PC-3 (cell line): ENCODE data around the gene KCNB1. TPM values are rescaled to one million over a fixed set of nuclear protein-coding genes. Genes with fewer than 3 reads are reported as not detected.

Experiments
- ATAC-seq: fragments of 200-7000 bp; cut with Tn5 transposase; 2 replicates; pipeline ENCODE4 v1.9.1; 2020; ENCODE audit warnings: mild to moderate bottlenecking, moderate library complexity
- BruUV-seq: library from RNA; stranded (reverse); fragments of 400-500 nt; replicated peaks from 2 replicates; lab custom pipeline; 2021; lab: Mats Ljungman, UMichigan
- CTCF ChIA-PET: fragments of 300-600 bp; sonication (Branson Sonifier 250); formaldehyde crosslinking; loops from one replicate; lab custom pipeline; 2022; ENCODE audit warnings: antibody characterized with exemption; lab: Charles Lee
- POLR2A ChIA-PET: fragments of 300-600 bp; sonication (Branson Sonifier 250); formaldehyde crosslinking; loops from one replicate; lab custom pipeline; 2022; ENCODE audit warnings: antibody characterized with exemption; ENCODE audit not compliant: unreplicated experiment; lab: Charles Lee
- DNase-seq: peaks from one replicate; pipeline ENCODE4 v3.0.0-alpha.2; 2015
- H2AFZ ChIP-seq: fragments of 300-600 bp; sonication (generic); 2 replicates; pipeline ENCODE4 v1.6.0; 2016; ENCODE audit warnings: antibody characterized with exemption, low read length
- H3F3A ChIP-seq: fragments of 300-600 bp; sonication (generic); one replicate; pipeline ENCODE4 v1.6.0; 2017; ENCODE audit warnings: antibody characterized with exemption, low read length, control low read depth, mild to moderate bottlenecking; ENCODE audit not compliant: unreplicated experiment
- H3K27ac ChIP-seq: fragments of 300-600 bp; sonication (generic); 2 replicates; pipeline ENCODE4 v1.5.1; 2016; ENCODE audit warnings: mild to moderate bottlenecking, low read length
- H3K27me3 ChIP-seq: fragments of 300-600 bp; sonication (generic); 2 replicates; pipeline ENCODE4 v1.6.1; 2016; ENCODE audit warnings: low read length, mixed read lengths
- H3K36me3 ChIP-seq: fragments of 300-600 bp; sonication (generic); 2 replicates; pipeline ENCODE4 v1.6.1; 2016; ENCODE audit warnings: low read depth, mixed run types, low read length, mixed read lengths
- H3K4me1 ChIP-seq: fragments of 300-600 bp; sonication (generic); 2 replicates; pipeline ENCODE4 v1.5.1; 2016; ENCODE audit warnings: low read length; ENCODE audit not compliant: insufficient read depth
- H3K4me2 ChIP-seq: fragments of 300-600 bp; sonication (generic); 2 replicates; pipeline ENCODE4 v1.6.0; 2016; ENCODE audit warnings: low read length
- H3K4me3 ChIP-seq: fragments of 300-600 bp; sonication (generic); 2 replicates; pipeline ENCODE4 v1.5.1; 2016; ENCODE audit warnings: mild to moderate bottlenecking, low read length, mixed read lengths
- H3K79me2 ChIP-seq: fragments of 300-600 bp; sonication (generic); 2 replicates; pipeline ENCODE4 v1.6.1; 2017; ENCODE audit warnings: low read length, mixed read lengths
- H3K9ac ChIP-seq: fragments of 300-600 bp; sonication (generic); 2 replicates; pipeline ENCODE4 v1.6.0; 2016; ENCODE audit warnings: mild to moderate bottlenecking, low read length
- H3K9me2 ChIP-seq: fragments of 300-600 bp; sonication (generic); replicated peaks from 2 replicates; pipeline ENCODE4 v1.6.1; 2016; ENCODE audit warnings: mixed run types, low read length, mixed read lengths
- H3K9me3 ChIP-seq: fragments of 300-600 bp; sonication (generic); 2 replicates; pipeline ENCODE4 v1.6.1; 2016; ENCODE audit warnings: low read length, mixed read lengths
- H4K20me1 ChIP-seq: fragments of 300-600 bp; sonication (generic); 2 replicates; pipeline ENCODE4 v1.6.1; 2016; ENCODE audit warnings: low read length, mixed read lengths
- CTCF ChIP-seq: fragments of 300-600 bp; sonication (generic); conservative IDR thresholded peaks from 2 replicates; pipeline ENCODE4 v1.5.1; 2017; ENCODE audit warnings: antibody characterized with exemption, low read depth, mild to moderate bottlenecking, low read length
- EZH2 ChIP-seq: fragments of 300-600 bp; sonication (generic); IDR thresholded peaks from one replicate; pipeline ENCODE4 v1.6.1; 2017; ENCODE audit warnings: antibody characterized with exemption, mild to moderate bottlenecking, low read length; ENCODE audit not compliant: unreplicated experiment
- EZH2phosphoT487 ChIP-seq: fragments of 300-600 bp; sonication (generic); IDR thresholded peaks from 2 replicates; pipeline ENCODE4 v1.6.1; 2018; ENCODE audit warnings: mild to moderate bottlenecking, antibody characterized with exemption, low read length, borderline replicate concordance
- intact Hi-C: fragments of 100-400 bp; cut with micrococcal nuclease; formaldehyde crosslinking; loops from 2 replicates; pipeline ENCODE4 v1.9.0; 2023
- total RNA-seq: library from RNA; depleted of rRNA; stranded (reverse); fragments of >200 nt; gene quantifications from 2 replicates; pipeline ENCODE4 v1.2.3, GENCODE V29; 2014

The KCNB1 gene
- total RNA-seq, 1 experiment from 2014 or later, result 0.04 TPM

GRCh38 chr20:49408509-49409104, 73.9 kb downstream of the KCNB1 start:
- Histone ChIP-seq H3K9me3 (no peaks in the 10 kb centered on the region), H3K36me3 (no peaks in the 10 kb centered on the region), H3K9me2 (no peaks in the 10 kb centered on the region), H3K79me2 (no peaks in the 10 kb centered on the region), H3K4me3 (no peak overlapping the region), H2AFZ (no peak overlapping the region), H3K4me2 (no peak overlapping the region), H3K9ac (no peak overlapping the region), H3K27me3 (peaks cover 37% of the 10 kb centered on the region), H3K4me1 (no peaks in the 10 kb centered on the region), H3K27ac (no peak overlapping the region), H4K20me1 (no peaks in the 10 kb centered on the region), H3F3A (no peaks in the 10 kb centered on the region)
- no TSS peak for BruUV-seq
- ChIA-PET POLR2A (no interaction called here), CTCF (no interaction called here)
- intact Hi-C loops, result no loop called here
- ATAC-seq, result no peak
- TF ChIP-seq EZH2, result no peak
- TF ChIP-seq EZH2phosphoT487, result no peak
- no peak for TF ChIP-seq CTCF
- DNase-seq, result no peak

GRCh38 chr20:49406666-49407065, 75.8 kb downstream of the KCNB1 start:
- CTCF ChIA-PET, result no interaction called here
- no peak overlapping the region for H3K27ac ChIP-seq

More at GRCh38 chr20:49406666-49407065, 75.8 kb downstream of the KCNB1 start:
- H3F3A ChIP-seq, result no peaks in the 10 kb centered on the region
- H3K79me2 ChIP-seq, result no peaks in the 10 kb centered on the region
- no peaks in the 10 kb centered on the region for H4K20me1 ChIP-seq
- H3K27me3 ChIP-seq, result peaks cover 21% of the 10 kb centered on the region
- H3K4me2 ChIP-seq, result no peak overlapping the region
- no peak overlapping the region for H3K9ac ChIP-seq
- DNase-seq (no peak), ATAC-seq (no peak)
- H3K9me2 ChIP-seq, result no peaks in the 10 kb centered on the region
- BruUV-seq, result no TSS peak
- H3K4me1 ChIP-seq, result no peaks in the 10 kb centered on the region
- H3K9me3 ChIP-seq, result 0 out of 2 replicates have a peak, but pooled peaks cover 8% of the 10 kb centered on the region
- no peak overlapping the region for H3K4me3 ChIP-seq
- H3K36me3 ChIP-seq, result no peaks in the 10 kb centered on the region
- TF ChIP-seq EZH2, result no peak
- no peak for TF ChIP-seq EZH2phosphoT487
- no peak for TF ChIP-seq CTCF
- no peak overlapping the region for H2AFZ ChIP-seq
- intact Hi-C loops, result no loop called here
- POLR2A ChIA-PET, result no interaction called here
